ENCODE data around the gene GDPD2.

GDPD2 gene

DNA sequence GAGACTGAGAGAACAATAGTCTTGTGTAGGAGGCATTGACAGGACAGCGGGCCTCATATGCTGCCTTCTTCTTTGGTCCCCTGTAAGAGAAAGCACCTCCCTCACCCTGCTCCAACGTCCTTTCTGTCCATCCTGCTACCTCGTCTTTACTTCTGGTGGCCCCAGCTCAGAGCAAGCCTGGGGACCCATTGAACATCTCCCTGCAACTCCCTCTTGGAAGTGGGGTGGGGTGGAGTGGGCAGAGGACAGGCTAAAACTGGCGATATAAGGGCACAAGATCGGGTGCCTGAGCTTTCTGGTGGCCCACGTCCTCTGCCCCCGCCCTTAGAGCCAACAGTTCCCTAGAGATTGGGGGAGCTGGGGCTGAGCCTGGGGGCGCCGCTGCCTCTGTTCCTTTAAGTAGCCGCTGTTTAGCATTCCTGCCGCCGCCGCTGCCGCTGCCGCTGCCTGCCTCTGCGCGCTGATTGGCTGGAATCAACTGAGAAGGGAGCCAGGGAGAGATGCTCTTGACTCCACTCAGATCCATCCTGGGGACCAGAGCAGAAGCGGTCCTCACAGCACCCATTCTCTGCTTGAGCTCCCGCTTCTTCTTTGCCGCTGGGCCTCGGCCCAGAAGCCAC, 21.3 kb downstream of the GDPD2 start, which contains the start of gene DLG3:
TSS of gene DLG3 (plus strand) at position 510 of the 620 bp plus-strand sequence. CDS start 367 bp downstream, outside the sequence.
- H3K27ac ChIP-seq (ENCODE audit: extremely low read depth, low read depth, low read length), result no peak within 1 kb of the TSS
- H3K9me3 ChIP-seq (ENCODE audit: control insufficient read depth, insufficient read depth, low read depth, low read length), result no peaks in the 10 kb centered on the region
- ChIA-PET CTCF (interaction anchor here (1.2 kb wide), 1 partner anchor 10 kb away, joined by 5 read pairs; no protein-coding TSS in a partner anchor), POLR2A (no interaction called here)
- H3K36me3 ChIP-seq (ENCODE audit: control insufficient read depth in 2 of 2, insufficient read depth in 1 of 2, low read length in 2 of 2), result no peaks in the 10 kb centered on the region
- TF ChIP-seq SP2 (tag by site-specific recombination; IDR thresholded peaks at IDR 0.05) (0 out of 2 replicates have a peak, but pooled peaks have one; percentile 24), ZNF341 (tag by site-specific recombination; IDR thresholded peaks at IDR 0.05; ENCODE audit: low read depth) (peak; percentile 93), KLF10 (tag by site-specific recombination; IDR thresholded peaks at IDR 0.05) (no peak), TRIM28 (IDR thresholded peaks at IDR 0.05; ENCODE audit: borderline replicate concordance, low read length) (no peak), ZBTB17 (tag by site-specific recombination; IDR thresholded peaks at IDR 0.05) (0 out of 2 replicates have a peak, but pooled peaks have one; percentile 39), ZNF311 (tag by site-specific recombination; IDR thresholded peaks at IDR 0.05; ENCODE audit: borderline replicate concordance) (no peak), ZFP3 (tag by site-specific recombination; IDR thresholded peaks at IDR 0.05; ENCODE audit: low read depth) (no peak), ZFHX2 (tag by site-specific recombination; conservative IDR thresholded peaks at IDR 0.05) (peak; percentile 37; the same call in 1 of the 2 replicates), ZNF830 (tag by site-specific recombination; IDR thresholded peaks at IDR 0.05; ENCODE audit: low read depth) (no peak), ZNF133 (tag by site-specific recombination; IDR thresholded peaks at IDR 0.05) (no peak), ZNF560 (tag by site-specific recombination; IDR thresholded peaks at IDR 0.05; ENCODE audit: borderline replicate concordance) (no peak; the same call in 1 of the 2 replicates), ZNF366 (tag by site-specific recombination; conservative IDR thresholded peaks at IDR 0.05) (no peak), ZNF629 (tag by site-specific recombination; IDR thresholded peaks at IDR 0.05) (no peak), ZBTB48 (tag by site-specific recombination; IDR thresholded peaks at IDR 0.05) (peak; percentile 56; the same call in 1 of the 2 replicates), ZFP37 (tag by site-specific recombination; IDR thresholded peaks at IDR 0.05) (no peak)
- TF ChIP-seq, protein P1, sequence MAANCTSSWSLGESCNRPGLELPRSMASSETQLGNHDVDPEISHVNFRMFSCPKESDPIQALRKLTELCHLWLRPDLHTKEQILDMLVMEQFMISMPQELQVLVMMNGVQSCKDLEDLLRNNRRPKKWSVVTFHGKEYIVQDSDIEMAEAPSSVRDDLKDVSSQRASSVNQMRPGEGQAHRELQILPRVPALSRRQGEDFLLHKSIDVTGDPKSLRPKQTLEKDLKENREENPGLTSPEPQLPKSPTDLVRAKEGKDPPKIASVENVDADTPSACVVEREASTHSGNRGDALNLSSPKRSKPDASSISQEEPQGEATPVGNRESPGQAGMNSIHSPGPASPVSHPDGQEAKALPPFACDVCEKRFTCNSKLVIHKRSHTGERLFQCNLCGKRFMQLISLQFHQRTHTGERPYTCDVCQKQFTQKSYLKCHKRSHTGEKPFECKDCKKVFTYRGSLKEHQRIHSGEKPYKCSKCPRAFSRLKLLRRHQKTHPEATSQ (tag by site-specific recombination; IDR thresholded peaks at IDR 0.05), result no peak
- TF ChIP-seq, protein P2, sequence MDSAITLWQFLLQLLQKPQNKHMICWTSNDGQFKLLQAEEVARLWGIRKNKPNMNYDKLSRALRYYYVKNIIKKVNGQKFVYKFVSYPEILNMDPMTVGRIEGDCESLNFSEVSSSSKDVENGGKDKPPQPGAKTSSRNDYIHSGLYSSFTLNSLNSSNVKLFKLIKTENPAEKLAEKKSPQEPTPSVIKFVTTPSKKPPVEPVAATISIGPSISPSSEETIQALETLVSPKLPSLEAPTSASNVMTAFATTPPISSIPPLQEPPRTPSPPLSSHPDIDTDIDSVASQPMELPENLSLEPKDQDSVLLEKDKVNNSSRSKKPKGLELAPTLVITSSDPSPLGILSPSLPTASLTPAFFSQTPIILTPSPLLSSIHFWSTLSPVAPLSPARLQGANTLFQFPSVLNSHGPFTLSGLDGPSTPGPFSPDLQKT (IDR thresholded peaks at IDR 0.05; ENCODE audit: borderline replicate concordance, low read depth, low read length), result no peak
- TF ChIP-seq, protein P3, sequence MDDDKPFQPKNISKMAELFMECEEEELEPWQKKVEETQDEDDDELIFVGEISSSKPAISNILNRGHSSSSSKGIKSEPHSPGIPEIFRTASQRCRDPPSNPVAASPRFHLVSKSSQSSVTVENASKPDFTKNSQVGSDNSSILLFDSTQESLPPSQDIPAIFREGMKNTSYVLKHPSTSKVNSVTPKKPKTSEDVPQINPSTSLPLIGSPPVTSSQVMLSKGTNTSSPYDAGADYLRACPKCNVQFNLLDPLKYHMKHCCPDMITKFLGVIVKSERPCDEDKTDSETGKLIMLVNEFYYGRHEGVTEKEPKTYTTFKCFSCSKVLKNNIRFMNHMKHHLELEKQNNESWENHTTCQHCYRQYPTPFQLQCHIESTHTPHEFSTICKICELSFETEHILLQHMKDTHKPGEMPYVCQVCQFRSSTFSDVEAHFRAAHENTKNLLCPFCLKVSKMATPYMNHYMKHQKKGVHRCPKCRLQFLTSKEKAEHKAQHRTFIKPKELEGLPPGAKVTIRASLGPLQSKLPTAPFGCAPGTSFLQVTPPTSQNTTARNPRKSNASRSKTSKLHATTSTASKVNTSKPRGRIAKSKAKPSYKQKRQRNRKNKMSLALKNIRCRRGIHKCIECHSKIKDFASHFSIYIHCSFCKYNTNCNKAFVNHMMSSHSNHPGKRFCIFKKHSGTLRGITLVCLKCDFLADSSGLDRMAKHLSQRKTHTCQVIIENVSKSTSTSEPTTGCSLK (tag by site-specific recombination; IDR thresholded peaks at IDR 0.05), result no peak
- no peaks in the 10 kb centered on the region for H3K4me1 ChIP-seq (ENCODE audit: control insufficient read depth, insufficient read depth, low read length)
- H3K4me3 ChIP-seq (ENCODE audit: low read depth, low read length), result no peak within 1 kb of the TSS

DNA sequence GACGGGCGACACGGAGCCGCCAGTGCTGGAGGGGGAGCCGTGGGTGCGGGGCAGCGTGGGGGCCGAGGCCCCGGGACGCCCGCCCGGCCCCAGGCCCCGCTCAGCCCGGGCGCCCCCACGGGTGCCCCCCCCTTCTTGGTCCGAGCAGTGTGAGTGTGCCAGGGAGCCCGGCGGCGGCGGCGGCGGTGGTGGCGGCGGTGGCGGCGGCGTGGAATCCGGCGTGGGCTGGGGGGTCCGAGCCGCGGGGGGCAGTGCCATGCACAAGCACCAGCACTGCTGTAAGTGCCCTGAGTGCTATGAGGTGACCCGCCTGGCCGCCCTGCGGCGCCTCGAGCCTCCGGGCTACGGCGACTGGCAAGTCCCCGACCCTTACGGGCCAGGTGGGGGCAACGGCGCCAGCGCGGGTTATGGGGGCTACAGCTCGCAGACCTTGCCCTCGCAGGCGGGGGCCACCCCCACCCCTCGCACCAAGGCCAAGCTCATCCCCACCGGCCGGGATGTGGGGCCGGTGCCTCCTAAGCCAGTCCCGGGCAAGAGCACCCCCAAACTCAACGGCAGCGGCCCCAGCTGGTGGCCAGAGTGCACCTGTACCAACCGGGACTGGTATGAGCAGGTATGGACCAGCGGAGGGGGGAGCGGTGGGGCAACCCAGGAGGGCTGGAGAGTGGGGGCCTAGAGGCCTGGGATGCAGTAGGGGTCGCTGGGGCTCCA, 22.0 kb downstream of the GDPD2 start:
- Histone ChIP-seq H3K27ac (ENCODE audit: extremely low read depth, low read depth, low read length) (no peak overlapping the region), H3K9me3 (ENCODE audit: control insufficient read depth, insufficient read depth, low read depth, low read length) (no peaks in the 10 kb centered on the region), H3K36me3 (ENCODE audit: control insufficient read depth in 2 of 2, insufficient read depth in 1 of 2, low read length in 2 of 2) (no peaks in the 10 kb centered on the region), H3K4me1 (ENCODE audit: control insufficient read depth, insufficient read depth, low read length) (no peaks in the 10 kb centered on the region), H3K4me3 (ENCODE audit: low read depth, low read length) (no peak overlapping the region)
- POLR2A ChIA-PET, result no interaction called here
- CTCF ChIA-PET, result no interaction called here
- TF ChIP-seq, protein P4, sequence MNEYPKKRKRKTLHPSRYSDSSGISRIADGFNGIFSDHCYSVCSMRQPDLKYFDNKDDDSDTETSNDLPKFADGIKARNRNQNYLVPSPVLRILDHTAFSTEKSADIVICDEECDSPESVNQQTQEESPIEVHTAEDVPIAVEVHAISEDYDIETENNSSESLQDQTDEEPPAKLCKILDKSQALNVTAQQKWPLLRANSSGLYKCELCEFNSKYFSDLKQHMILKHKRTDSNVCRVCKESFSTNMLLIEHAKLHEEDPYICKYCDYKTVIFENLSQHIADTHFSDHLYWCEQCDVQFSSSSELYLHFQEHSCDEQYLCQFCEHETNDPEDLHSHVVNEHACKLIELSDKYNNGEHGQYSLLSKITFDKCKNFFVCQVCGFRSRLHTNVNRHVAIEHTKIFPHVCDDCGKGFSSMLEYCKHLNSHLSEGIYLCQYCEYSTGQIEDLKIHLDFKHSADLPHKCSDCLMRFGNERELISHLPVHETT (tag by site-specific recombination; IDR thresholded peaks at IDR 0.05), result no peak
- peak; percentile 28 for TF ChIP-seq GLIS1 (tag by site-specific recombination; IDR thresholded peaks at IDR 0.05)
- no peak for TF ChIP-seq ZNF792 (tag by site-specific recombination; IDR thresholded peaks at IDR 0.05)
- TF ChIP-seq, protein P2 (IDR thresholded peaks at IDR 0.05; ENCODE audit: borderline replicate concordance, low read depth, low read length), result no peak
- peak; percentile 49; the same call in 1 of the 2 replicates for TF ChIP-seq ZNF560 (tag by site-specific recombination; IDR thresholded peaks at IDR 0.05; ENCODE audit: borderline replicate concordance)
- TF ChIP-seq, protein P5, sequence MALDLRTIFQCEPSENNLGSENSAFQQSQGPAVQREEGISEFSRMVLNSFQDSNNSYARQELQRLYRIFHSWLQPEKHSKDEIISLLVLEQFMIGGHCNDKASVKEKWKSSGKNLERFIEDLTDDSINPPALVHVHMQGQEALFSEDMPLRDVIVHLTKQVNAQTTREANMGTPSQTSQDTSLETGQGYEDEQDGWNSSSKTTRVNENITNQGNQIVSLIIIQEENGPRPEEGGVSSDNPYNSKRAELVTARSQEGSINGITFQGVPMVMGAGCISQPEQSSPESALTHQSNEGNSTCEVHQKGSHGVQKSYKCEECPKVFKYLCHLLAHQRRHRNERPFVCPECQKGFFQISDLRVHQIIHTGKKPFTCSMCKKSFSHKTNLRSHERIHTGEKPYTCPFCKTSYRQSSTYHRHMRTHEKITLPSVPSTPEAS (tag by site-specific recombination; IDR thresholded peaks at IDR 0.05), result no peak
- no peak for TF ChIP-seq ZNF660 (tag by site-specific recombination; IDR thresholded peaks at IDR 0.05)
